GM20000 (cell line): ENCODE data around the gene BRPF3.

ENCODE experiments used
- DNase-seq: peaks from one replicate; pipeline ENCODE4 v3.0.0; 2012; ENCODE audit warnings: low spot score
- TF ChIP-seq, protein P1 (sequence below): IDR thresholded peaks from 2 replicates; pipeline ENCODE4 v1.5.1; 2012; ENCODE audit warnings: mild to moderate bottlenecking, control low read depth; ENCODE audit errors: extremely low read depth, missing control alignments

BRPF3 gene

GRCh38 chr6:36252005-36252404 lies 55.5 kb downstream of the BRPF3 start:
- TF ChIP-seq, protein P1, sequence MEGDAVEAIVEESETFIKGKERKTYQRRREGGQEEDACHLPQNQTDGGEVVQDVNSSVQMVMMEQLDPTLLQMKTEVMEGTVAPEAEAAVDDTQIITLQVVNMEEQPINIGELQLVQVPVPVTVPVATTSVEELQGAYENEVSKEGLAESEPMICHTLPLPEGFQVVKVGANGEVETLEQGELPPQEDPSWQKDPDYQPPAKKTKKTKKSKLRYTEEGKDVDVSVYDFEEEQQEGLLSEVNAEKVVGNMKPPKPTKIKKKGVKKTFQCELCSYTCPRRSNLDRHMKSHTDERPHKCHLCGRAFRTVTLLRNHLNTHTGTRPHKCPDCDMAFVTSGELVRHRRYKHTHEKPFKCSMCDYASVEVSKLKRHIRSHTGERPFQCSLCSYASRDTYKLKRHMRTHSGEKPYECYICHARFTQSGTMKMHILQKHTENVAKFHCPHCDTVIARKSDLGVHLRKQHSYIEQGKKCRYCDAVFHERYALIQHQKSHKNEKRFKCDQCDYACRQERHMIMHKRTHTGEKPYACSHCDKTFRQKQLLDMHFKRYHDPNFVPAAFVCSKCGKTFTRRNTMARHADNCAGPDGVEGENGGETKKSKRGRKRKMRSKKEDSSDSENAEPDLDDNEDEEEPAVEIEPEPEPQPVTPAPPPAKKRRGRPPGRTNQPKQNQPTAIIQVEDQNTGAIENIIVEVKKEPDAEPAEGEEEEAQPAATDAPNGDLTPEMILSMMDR = no peak
- no peak for DNase-seq

GRCh38 chr6:36263390-36264000 lies 67.0 kb downstream of the BRPF3 start:
- TF ChIP-seq, protein P1 = no peak
- DNase-seq = no peak

- TF ChIP-seq, protein P1 = no peak
- DNase-seq = no peak
Observed at GRCh38 chr6:36265744-36266143, 69.2 kb downstream of the BRPF3 start.

DNA sequence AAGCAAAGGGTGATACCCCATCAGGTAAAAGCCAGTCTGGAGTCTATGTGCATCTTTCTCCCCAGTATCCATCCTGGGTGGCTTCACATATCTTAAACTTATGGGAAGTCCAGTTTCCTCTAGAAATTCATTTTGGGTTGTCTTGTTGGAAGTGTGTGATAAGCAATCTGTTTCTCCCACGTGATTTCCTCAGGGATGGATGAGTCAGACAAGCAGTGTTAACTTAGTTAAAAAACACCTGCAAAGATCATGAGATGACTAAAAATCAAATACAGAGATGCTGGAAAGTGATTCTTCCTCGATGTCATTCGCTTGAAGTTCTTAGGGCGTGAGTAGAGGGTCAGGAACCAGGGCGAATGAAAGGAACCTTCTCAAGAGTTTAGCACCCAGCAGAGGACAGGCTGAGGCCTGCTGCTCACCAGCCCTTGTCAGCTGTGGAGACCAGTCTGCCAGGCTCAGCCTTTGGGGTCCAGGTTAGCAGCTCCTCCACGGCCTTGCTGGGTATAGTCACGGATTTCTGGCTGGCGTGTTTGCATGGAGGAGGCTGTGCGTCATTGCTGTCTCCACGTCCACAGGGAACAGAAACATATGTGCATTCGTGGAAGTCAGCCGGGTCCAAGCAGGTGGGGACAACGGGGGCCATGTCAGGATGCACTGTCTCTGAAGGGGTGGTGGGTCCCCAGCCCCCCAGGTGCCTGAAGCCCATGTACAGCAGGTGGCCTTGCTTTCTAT lies 70.5 kb downstream of the BRPF3 start:
- no peak for DNase-seq
- TF ChIP-seq, protein P1 = no peak

- TF ChIP-seq, protein P1 = no peak
- DNase-seq = no peak
Observed at GRCh38 chr6:36267731-36268477, 71.4 kb downstream of the BRPF3 start.

DNA sequence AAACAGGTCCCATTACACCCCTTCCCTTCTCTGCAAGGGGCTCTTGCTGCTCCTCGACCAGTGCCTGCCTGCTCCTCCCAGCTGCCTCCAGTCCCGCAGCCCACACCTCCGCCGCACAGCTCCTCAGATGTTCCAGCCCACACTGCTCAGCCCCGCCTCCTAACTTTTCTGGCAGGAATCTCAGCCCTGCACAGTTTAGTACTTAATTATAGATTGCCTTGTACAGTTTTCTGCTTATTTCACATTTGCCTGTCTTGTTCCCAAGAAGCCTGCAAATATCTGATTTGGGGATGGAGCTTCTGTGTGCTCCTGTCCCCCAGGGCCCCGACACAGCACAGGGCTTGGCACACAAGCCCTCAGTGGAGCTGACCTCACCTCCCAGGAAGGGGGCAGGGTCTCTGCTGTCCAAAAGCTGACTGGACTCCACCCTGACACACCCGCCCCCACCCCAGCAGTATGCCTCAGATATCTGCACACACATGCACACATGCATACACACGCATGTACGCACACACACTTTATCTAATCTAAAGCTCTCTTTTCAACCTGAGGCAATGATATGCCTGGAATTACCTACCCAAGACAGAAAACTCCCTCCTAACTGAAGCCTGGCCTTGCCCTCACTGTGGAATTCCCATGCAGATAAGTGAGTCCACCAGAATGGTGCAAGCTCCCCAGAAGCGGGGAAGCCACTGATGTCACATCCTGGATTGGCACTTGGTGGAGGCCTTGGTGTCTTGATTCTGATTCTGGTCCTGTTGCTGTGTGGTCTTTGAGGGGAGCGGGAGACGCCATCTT lies 72.1 kb downstream of the BRPF3 start:
- TF ChIP-seq, protein P1 = no peak
- no peak for DNase-seq
